ENCODE data around the gene ARHGAP21.
"Not testable (repeated sequence)": the region's sequence is repeated elsewhere in the genome, so short reads cannot be mapped to it uniquely, and the experiment has no call there.

ARHGAP21 gene

DNA sequence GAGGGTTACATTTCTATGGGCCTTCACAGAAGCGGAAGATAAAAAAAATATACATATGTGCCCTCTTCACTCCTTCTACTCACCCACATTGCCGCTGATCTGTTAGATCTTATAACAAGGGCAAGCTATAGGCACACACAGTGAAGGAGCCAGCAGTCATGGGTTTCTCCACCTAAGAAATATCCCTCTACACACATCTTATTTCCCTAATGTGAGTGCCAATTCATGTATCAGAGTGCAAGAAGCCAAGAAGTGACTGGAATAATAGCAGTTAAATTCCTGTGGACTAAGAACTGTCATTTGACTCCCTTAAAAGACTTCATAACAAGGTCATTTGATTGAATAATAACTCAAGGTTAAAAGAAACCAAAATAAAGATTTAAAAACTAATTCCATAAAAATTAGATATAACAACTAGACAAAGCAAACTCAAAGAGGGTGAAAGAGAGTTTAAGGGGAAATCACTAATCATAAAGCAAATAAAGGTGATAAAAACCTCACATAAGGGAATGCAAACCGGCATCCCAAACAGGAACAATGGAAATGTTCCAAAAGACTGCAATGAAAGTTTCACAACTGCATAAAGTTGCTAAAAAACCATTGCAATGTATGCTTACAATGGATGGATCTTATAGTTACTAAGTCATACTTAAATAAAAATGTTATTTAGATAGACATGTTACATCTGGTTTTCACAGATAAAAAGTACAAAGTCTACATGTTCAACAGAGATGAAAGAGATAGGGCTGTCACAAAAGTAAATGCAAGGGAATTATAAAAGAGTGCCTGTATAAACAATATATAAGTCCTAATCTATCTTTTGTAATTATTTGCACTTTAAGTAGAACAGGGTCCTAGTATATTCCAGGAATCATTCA lies 42.8 kb downstream of the ARHGAP21 start:
- DNase-seq, result no peak

- no peak for DNase-seq
Observed at GRCh38 chr10:24678757-24679156, 44.9 kb downstream of the ARHGAP21 start.

- no peak for DNase-seq
Observed at GRCh38 chr10:24674892-24675632, 48.6 kb downstream of the ARHGAP21 start.

DNA sequence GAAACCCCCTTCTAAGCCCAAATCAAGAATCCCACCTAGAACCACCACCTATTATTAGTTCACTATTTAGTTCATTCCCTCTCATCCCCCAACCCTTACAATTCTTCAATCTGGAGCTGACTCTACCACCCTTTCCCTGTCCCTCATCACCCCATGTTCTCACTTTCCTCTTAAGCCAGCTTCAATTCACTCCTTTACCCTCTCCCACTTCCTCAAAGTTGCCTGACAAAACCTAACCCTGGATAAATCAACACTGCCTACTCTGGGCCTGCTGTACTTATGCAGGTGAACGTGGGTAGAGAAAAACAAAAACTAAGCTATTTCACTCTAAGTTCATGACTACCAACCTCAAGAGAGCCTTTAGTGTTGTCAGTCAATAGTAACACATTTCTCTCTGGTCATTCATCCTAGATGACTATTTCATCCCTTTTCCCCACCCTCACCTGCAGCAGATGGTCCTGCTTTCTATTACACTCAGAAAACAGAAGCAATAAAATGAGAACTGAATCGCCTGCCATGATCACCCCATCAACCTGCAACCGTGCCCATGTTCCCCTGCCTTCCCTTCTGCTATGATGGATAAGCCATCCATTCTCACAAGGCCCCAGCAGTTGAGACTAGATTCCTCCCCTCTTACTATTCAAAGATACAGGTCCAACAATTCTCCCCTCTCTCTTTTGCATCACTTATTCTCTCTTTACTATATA lies 52.6 kb downstream of the ARHGAP21 start:
- DNase-seq, result no peak

DNA sequence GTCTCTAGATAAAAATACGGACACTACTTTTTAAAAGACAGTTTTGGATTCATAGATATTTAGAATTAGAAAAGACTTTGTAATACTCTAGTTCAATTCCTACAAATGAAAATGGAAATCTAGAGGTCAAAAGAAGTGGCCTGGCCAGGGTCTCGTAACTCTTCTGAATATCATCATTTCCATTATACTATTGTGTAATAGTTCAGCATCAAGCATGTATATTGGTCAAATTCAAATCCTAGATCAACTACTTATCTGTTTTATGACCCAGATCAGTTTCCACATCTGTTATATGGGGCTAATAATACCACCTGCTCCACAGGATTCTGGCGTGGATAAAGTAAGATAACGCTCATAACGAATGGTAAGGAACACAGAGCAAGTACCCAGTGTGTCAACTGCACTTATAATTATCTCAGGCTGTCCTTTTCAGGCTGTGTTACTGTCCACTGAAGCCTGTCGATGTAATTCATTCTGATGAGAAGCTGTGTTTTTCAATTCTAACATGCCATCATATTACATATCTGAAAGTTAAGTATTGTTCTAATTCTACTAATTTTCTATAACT lies 54.3 kb downstream of the ARHGAP21 start:
- no peak for DNase-seq

DNA sequence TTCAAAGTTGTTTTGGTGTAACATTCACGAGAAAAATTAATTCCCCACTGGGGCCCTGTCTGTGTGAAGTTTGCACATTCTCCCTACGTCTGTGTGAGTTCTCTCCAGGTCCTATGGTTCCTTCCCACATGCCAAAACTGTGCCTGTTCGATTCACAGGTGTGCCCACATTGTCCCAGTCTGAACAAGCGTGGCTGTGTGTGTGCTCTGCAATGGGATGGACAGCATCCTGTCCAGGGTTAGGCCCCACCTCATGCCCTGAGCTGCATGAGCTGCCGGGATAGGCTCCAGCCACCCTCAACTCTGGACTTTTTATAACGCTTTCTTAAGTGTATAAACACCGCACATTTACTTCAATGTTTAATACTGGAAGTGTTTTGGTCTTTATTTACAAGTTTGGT lies 55.4 kb downstream of the ARHGAP21 start:
- no peak for DNase-seq

DNA sequence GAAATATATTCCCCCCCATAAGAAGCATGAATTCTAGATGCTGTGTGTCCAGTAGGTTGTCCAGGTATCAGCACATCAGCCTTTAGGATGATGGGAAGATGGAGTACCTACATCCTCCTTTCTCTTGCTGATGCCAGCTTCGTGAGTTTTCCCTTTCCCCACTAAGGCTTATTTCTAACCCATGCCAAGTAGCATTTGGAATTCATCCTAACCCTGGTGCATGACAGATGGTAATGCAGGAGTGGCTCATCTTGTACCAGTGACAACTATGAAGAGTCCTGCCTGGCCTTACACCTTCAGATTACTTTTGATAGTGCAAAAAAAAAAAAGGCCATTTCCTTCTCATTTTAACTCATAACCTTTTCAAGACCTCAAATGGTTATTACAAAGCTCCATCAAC lies 58.7 kb downstream of the ARHGAP21 start:
- DNase-seq, result peak; percentile 51

DNA sequence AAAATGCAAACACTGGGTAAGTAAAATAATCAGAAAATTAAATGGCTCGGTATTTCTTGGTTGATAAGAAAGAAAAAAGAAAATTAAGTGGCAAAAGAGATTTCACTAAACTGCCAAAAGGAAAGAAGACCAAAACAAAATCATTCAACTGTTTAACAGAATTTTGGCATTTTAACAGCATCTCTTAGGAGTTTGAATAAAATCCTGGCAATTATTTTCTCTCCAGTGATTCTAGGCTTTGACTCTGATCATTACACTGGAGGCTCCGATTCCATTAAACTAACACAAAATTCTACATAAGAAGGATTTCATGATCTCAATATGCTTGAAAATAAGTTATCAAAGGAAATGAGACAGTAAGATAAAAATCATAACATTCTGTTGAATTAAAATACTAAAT lies 62.3 kb downstream of the ARHGAP21 start:
- peak; percentile 19 for DNase-seq

DNA sequence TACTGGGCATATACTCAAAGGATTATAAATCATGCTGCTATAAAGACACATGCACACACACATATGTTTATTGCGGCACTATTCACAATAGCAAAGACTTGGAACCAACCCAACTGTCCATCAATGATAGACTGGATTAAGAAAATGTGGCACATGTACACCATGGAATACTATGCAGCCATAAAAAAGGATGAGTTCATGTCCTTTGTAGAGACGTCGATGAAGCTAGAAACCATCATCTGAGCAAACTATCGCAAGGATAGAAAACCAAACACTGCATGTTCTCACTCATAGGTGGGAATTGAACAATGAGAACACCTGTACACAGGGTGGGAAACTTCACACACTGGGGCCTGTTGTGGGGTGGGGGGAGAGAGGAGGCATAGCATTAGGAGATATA lies 65.4 kb downstream of the ARHGAP21 start:
- not testable (repeated sequence) for DNase-seq

GRCh38 chr10:24656326-24656725 lies 67.4 kb downstream of the ARHGAP21 start:
- not testable (repeated sequence) for DNase-seq

DNA sequence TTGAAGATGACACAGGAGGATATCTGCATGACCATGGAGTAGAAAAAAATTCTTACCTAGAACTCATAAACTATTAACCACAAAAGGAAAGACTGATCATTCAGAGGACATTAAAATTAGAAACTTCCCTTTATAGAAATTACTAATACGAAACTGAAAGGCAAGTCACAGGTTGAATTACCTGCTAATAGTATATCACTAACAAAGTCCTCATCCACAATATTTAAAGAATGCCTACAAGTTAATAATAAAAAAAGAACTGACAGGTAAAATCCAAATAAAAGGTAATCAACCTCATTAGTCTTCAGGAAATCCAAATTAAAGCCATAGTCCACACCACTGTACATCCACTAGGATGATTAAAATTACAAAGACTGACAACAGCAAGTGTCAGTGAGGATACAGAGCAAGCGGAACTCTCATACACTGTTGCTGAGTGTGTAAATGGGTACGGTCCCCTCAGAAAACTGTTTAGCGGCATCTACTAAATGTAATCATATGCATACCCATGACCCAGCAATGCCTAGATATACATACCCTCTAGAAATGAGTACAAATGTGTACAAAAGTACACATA lies 71.2 kb downstream of the ARHGAP21 start:
- DNase-seq, result no peak

DNA sequence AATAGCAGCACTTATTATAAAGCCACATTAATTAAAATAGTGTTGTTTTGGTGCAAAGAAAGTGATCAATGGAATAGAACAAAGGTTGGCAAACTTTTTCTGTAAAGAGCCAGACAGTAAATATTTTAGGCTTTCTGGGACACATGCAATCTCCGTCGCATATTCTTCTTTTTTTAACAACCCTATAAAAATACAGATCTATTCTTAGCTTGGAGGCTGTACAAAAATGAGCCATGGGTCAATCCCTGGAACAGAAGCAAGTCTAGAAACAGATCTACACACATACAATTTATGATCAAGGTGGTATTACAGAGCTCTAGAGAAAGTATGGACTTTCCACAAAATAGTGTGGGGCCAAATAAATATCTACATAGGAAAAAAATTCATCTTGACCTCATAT lies 71.8 kb downstream of the ARHGAP21 start:
- DNase-seq, result no peak

DNA sequence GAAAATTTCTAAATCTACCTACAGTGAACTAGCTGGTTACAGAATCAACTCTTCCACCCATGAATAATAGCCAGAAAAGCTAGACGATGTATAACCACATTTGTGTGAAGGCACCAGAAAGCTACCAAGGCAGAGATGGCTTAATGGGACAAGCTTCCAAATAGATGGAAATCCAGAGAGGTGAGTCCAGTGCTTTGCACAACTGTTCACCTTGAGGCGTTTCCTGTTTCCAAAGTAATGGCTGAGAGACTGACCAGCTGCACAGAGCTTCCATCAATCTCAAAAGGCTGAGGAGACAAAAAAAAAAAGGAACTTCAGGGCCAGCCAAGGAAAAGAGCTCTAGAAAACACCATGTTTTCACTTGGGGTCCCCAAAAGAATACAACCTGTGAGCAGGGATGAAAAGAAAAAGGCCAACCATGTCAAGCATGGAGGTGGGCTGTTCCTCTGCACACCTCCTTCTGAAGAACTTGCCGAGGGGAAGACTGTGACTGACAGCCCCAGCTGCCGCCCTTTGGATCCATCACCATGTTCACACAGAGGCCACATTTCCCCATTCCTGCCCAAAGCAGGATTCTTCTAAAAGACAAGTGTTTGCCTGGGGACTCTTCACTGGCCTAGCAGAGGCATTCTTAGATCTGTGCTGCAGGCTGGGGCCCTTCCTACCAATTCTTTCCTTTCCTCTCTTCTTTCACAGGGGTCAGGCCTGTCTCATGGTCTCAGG lies 72.9 kb downstream of the ARHGAP21 start:
- DNase-seq, result no peak

- DNase-seq, result no peak
Observed at GRCh38 chr10:24645784-24646183, 77.9 kb downstream of the ARHGAP21 start.

DNA sequence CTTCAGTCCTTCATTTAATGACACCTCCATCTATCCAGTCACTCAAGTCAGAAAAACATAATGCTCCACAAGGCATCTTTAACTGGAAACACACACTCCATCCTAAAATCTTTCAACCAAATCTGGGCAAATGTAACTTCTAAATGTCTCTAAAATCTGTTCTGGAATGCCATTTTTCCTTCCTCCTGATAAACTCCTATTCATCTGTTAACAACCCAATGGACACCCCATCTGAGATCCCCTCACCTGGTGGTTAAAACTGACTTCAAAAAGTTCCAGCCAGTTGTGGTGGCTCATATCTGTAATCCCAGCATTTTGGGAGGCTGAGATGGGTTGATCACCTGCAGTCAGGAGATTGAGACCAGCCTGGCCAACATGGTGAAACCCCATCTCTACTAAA lies 78.7 kb downstream of the ARHGAP21 start:
- DNase-seq, result no peak

DNA sequence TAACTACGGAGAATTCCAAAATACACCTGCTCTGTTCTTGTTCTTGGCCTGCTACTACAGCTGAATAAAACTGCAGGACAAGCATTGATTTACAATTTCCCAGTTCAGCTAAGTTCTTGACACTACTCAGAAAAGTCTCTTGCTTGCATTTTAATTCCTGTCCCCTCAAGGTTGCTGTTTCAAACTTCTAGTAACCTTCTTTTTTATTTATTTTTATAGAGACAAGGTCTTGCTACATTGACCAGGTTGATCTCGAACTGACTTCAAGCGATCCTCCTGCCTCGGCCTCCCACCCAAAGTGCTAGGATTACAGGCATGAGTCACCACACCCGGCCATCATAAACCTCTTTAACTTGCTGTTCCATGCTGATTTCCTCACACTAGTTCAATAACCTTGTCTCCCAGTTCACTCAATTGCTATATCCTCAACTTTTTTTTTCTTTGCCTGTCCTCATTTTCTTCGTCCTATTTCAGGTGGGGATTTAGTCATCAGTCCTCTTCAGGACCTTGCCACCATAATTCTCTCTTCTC lies 79.9 kb downstream of the ARHGAP21 start:
- DNase-seq, result no peak

GRCh38 chr10:24642921-24643678 lies 80.6 kb downstream of the ARHGAP21 start:
- DNase-seq, result peak; percentile 74

DNA sequence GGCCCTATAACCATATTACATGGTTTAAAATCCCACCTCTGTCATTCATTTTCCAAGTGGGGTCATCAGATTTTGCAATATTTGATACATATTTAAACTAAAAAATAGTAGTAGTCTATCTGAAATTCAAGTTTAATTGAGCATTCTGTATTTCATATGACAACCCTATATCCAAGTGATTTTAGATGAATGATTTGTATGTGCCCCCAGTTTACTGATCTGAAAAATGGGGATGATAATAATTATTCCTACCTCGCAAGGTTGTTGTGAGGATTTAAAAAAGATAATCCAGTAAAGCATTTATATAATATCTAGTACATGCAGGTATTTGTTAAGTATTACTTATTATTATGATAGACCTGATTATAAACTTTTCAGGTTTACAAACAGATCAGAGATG lies 84.6 kb downstream of the ARHGAP21 start:
- no peak for DNase-seq

DNA sequence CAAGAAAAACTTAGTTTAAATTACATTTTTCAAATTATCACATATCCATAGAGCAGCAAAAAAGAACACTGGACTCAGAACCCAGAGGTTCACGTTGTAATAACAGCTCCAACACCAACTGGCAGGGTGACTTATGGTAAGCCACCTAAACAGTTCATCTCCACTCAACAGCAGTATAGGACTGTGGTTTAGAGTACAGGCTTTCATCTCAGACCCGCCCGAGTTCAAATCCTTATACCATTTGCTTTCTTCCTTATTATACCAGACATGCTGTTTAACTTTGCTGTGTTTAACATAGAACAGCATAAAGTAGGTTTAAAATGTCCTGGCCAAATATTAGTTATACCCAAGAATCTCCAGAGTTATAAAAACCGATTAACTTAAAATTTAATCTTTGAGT lies 97.9 kb downstream of the ARHGAP21 start:
- DNase-seq, result no peak

GRCh38 chr10:24623383-24623782 lies 100.3 kb downstream of the ARHGAP21 start:
- no peak for DNase-seq

- no peak for DNase-seq
Observed at GRCh38 chr10:24622781-24623301, 100.8 kb downstream of the ARHGAP21 start.

Measured in NCI-H446 treated with DMSO at 0.1 percent for 48 hours (cell line).